T-helper 1 cell treated with Interleukin-12 subunit alpha and Interleukin-12 subunit beta and Interleukin-4 antibody, amounts not matched to agents 30 ng/mL and 1 ng/mL, for 36 hours (primary cell): ENCODE results near the gene JAK3. TPM values are rescaled to one million over a fixed set of nuclear protein-coding genes. Genes with fewer than 3 reads are reported as not detected.
"Not testable (repeated sequence)": the region's sequence is repeated elsewhere in the genome, so short reads cannot be mapped to it uniquely, and the experiment has no call there.

ENCODE experiments used
- intact Hi-C: fragments of 100-400 bp; cut with micrococcal nuclease; formaldehyde crosslinking; loops from one replicate; pipeline ENCODE4 v1.15.1; 2024
- total RNA-seq: library from RNA; stranded (reverse); gene quantifications from 2 replicates; pipeline ENCODE4 v1.2.3, GENCODE V29; 2022

JAK3 gene
- total RNA-seq, 1 donor from 2014 or later = 336 TPM

- intact Hi-C loops = no loop called here
Observed at GRCh38 chr19:17807731-17808316, 40.0 kb downstream of the JAK3 start.

GRCh38 chr19:17806945-17807344 lies 40.8 kb downstream of the JAK3 start:
- intact Hi-C loops = no loop called here

- intact Hi-C loops = no loop called here
Observed at GRCh38 chr19:17805427-17805826, 42.4 kb downstream of the JAK3 start.

GRCh38 chr19:17803264-17803896 lies 44.4 kb downstream of the JAK3 start:
- intact Hi-C loops = no loop called here

- intact Hi-C loops = no loop called here
Observed at GRCh38 chr19:17802137-17802858, 45.5 kb downstream of the JAK3 start.

GRCh38 chr19:17798599-17798998 lies 49.2 kb downstream of the JAK3 start:
- intact Hi-C loops = not testable (repeated sequence)

- intact Hi-C loops = no loop called here
Observed at GRCh38 chr19:17797424-17798201, 50.2 kb downstream of the JAK3 start.

- intact Hi-C loops = no loop called here
Observed at GRCh38 chr19:17796838-17797423, 50.9 kb downstream of the JAK3 start.

GRCh38 chr19:17796013-17796837 lies 51.6 kb downstream of the JAK3 start:
- intact Hi-C loops = no loop called here

GRCh38 chr19:17795495-17795856 lies 52.3 kb downstream of the JAK3 start:
- intact Hi-C loops = no loop called here

GRCh38 chr19:17794731-17795494 lies 52.9 kb downstream of the JAK3 start, which contains the start of gene B3GNT3:
Gene B3GNT3, plus strand, starts transcription at chr19:17795138. Its CDS starts 12,670 bp downstream, at chr19:17807808.
- intact Hi-C loops = no loop called here

- intact Hi-C loops = no loop called here
Observed at GRCh38 chr19:17794412-17794730, 53.4 kb downstream of the JAK3 start.

GRCh38 chr19:17790059-17790780 lies 57.6 kb downstream of the JAK3 start:
- intact Hi-C loops = loop anchor here (1.0 kb wide), 1 partner anchor 65 kb away; no protein-coding TSS in a partner anchor

- intact Hi-C loops = no loop called here
Observed at GRCh38 chr19:17788632-17789031, 59.1 kb downstream of the JAK3 start.

GRCh38 chr19:17787274-17787913 lies 60.4 kb downstream of the JAK3 start:
- intact Hi-C loops = no loop called here

GRCh38 chr19:17784201-17785008 lies 63.4 kb downstream of the JAK3 start:
- intact Hi-C loops = loop anchor here (1.0 kb wide), 3 partner anchors 9 to 80 kb away; no protein-coding TSS in a partner anchor

- intact Hi-C loops = loop anchor here (1.0 kb wide), 3 partner anchors 8 to 79 kb away; no protein-coding TSS in a partner anchor
Observed at GRCh38 chr19:17783721-17784120, 64.1 kb downstream of the JAK3 start.

- intact Hi-C loops = no loop called here
Observed at GRCh38 chr19:17780781-17781180, 67.0 kb downstream of the JAK3 start.
